Measurements from ENCODE around the gene BTBD8. TPM values are rescaled to one million over a fixed set of nuclear protein-coding genes. Genes with fewer than 3 reads are reported as not detected.

The BTBD8 gene
- total and polyA plus RNA-seq, 10 donors: 0.52 to 6.9 (median 3.9) TPM

DNA sequence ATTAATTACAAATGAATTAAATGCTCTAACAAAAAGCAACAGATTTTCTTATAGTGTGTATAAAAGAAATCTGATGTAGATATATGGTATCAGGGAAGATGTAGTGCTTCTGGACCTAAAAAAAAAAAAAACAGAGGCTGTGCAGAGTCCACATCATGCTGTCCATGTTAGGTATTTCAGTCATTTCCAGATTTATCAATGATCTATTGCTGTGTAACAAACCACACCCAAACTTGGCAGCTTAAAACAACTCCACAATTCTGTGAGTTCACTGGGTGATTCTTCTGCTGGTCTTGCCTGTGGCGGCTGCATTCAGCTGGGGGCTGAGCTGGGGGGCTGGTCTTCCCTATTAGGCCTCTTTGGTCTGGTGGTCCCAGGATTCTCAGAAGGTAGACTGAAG lies 85.2 kb downstream of the BTBD8 start:
- H3K27me3 ChIP-seq (replicated peaks in 1 of 7): no peaks in the 10 kb centered on the region
- 79 to 100% (median 91%) methylated on average over 1 of the region's 1 CpG for WGBS, 5 donors

DNA sequence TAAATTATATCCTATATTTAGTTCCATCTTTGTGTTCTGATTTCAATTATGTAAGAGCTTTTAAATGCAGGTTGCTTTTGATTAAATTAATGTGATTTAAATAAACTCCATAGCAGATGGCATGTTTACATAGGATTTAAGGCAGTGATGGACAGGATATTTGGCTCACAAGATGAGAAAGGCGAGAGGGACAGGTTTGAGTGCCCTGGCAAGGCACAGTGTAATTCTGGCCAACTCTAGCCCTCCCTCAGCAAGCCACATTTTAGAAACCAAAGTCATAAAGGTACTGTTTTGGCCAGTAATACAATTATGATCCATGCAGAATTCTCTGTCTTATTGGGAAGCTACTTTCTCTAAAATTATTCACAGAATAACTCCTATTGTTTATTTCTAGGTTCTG lies 87.0 kb downstream of the BTBD8 start:
- 83 to 100% (median 94%) methylated on average over 1 of the region's 1 CpG for WGBS, 5 donors
- TF ChIP-seq POLR2AphosphoS5 (IDR thresholded peaks at IDR 0.05) (no peak), POLR2A (IDR thresholded peaks at IDR 0.05) (no peak)
- TF ChIP-seq, protein P1, sequence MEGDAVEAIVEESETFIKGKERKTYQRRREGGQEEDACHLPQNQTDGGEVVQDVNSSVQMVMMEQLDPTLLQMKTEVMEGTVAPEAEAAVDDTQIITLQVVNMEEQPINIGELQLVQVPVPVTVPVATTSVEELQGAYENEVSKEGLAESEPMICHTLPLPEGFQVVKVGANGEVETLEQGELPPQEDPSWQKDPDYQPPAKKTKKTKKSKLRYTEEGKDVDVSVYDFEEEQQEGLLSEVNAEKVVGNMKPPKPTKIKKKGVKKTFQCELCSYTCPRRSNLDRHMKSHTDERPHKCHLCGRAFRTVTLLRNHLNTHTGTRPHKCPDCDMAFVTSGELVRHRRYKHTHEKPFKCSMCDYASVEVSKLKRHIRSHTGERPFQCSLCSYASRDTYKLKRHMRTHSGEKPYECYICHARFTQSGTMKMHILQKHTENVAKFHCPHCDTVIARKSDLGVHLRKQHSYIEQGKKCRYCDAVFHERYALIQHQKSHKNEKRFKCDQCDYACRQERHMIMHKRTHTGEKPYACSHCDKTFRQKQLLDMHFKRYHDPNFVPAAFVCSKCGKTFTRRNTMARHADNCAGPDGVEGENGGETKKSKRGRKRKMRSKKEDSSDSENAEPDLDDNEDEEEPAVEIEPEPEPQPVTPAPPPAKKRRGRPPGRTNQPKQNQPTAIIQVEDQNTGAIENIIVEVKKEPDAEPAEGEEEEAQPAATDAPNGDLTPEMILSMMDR (IDR thresholded peaks at IDR 0.05 in 8 of 11, conservative IDR thresholded peaks at IDR 0.05 in 3 of 11): no peak
- H3K4me1 ChIP-seq: no peaks in the 10 kb centered on the region
- peaks cover 0 to 15% (median 0%) of the 10 kb centered on the region in 6 donors for H3K36me3 ChIP-seq
- no peak for DNase-seq
- H3K27ac ChIP-seq: no peak overlapping the region
- intact Hi-C loops (cut with DNase I; ENCODE audit: low total_unique reads): no loop called here
- H3K27me3 ChIP-seq (replicated peaks in 1 of 7): no peaks in the 10 kb centered on the region
- H3K9me3 ChIP-seq: no peaks in the 10 kb centered on the region
- H3K4me3 ChIP-seq: no peak overlapping the region

More for the DNA sequence above, 85.2 kb downstream of the BTBD8 start:
- H3K4me1 ChIP-seq: no peaks in the 10 kb centered on the region
- H3K36me3 ChIP-seq: peaks cover 0 to 18% (median 0%) of the 10 kb centered on the region in 6 donors
- no peak for DNase-seq
- no peak overlapping the region for H3K27ac ChIP-seq
- intact Hi-C loops (cut with DNase I; ENCODE audit: low total_unique reads): no loop called here
- no peak overlapping the region for H3K4me3 ChIP-seq
- H3K9me3 ChIP-seq: peaks cover 0 to 10% (median 7%) of the 10 kb centered on the region in 8 donors
- TF ChIP-seq POLR2AphosphoS5 (IDR thresholded peaks at IDR 0.05) (no peak), POLR2A (IDR thresholded peaks at IDR 0.05) (no peak)
- TF ChIP-seq, protein P1 (IDR thresholded peaks at IDR 0.05 in 8 of 11, conservative IDR thresholded peaks at IDR 0.05 in 3 of 11): no peak

DNA sequence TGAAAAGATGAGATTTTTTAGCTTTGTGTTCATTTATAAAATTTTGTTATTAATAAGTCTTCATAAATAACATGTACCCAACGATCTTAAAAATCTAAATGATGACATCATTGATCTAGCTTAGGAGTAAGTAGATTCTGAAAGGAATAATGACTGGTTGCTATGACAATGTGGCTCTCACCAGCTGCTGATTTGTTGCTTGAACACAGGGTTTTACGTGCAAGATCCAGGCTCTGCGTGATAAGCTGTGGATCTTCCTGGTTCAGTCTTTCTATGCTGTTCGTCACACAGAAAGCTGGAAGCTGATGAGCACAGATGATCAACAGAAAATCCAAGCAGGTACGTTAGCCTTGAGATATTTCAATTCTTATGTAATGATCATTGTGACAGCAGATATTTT lies 88.5 kb downstream of the BTBD8 start:
- WGBS, 5 donors: 84 to 93% (median 89%) methylated on average over 5 of the region's 5 CpGs
- no peak for DNase-seq
- H3K9me3 ChIP-seq: no peaks in the 10 kb centered on the region
- no peak overlapping the region for H3K27ac ChIP-seq
- intact Hi-C loops (cut with DNase I; ENCODE audit: low total_unique reads): no loop called here
- TF ChIP-seq, protein P1 (IDR thresholded peaks at IDR 0.05 in 8 of 11, conservative IDR thresholded peaks at IDR 0.05 in 3 of 11): no peak
- H3K27me3 ChIP-seq (replicated peaks in 1 of 7): no peaks in the 10 kb centered on the region
- H3K4me3 ChIP-seq: no peak overlapping the region
- no peaks in the 10 kb centered on the region for H3K4me1 ChIP-seq
- peaks cover 0 to 16% (median 0%) of the 10 kb centered on the region in 6 donors for H3K36me3 ChIP-seq

DNA sequence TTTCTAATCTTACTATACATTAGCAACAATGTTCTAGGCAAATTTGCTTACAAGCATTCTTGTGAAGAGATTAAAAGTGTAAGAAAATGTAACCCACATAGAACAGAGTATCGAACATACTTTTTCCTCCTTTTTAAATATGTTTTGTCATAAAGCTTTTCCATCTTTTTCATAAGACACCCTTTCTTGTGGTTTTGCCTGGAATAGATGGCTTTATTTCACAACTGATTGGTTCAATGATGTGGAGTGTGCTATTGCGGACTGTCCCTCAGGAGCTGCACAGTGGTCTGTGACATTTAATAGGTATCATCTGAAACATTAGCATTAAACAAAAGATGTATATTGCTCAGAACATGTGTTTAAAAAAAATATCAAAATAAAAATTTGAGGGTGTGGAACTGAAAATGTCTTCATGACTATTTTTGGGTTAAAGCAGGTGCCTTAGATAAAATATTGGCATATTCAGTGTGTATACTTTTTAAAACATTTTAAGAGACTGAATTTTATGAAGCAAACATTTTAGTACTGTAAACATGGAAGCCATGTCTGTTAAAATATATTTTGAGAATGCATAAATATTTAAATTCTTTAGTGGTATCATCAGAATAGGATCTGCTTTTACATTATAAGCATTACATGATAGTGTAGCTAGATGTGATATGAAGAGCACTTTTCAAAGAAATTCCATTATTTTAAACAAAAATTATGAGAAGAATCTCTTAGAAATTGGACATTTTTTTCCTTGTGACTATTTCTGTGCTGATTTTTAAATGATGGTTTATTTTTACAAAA lies 89.3 kb downstream of the BTBD8 start:
- WGBS, 5 donors: 94 to 99% (median 96%) methylated on average over 2 of the region's 2 CpGs
- DNase-seq: no peak
- intact Hi-C loops (cut with DNase I; ENCODE audit: low total_unique reads): no loop called here

More for the DNA sequence above, 89.3 kb downstream of the BTBD8 start:
- no peak for TF ChIP-seq POLR2A (IDR thresholded peaks at IDR 0.05)
- TF ChIP-seq, protein P1 (IDR thresholded peaks at IDR 0.05 in 8 of 11, conservative IDR thresholded peaks at IDR 0.05 in 3 of 11): no peak
- TF ChIP-seq POLR2AphosphoS5 (IDR thresholded peaks at IDR 0.05): no peak
- H3K27me3 ChIP-seq (replicated peaks in 1 of 7): no peaks in the 10 kb centered on the region
- no peaks in the 10 kb centered on the region for H3K9me3 ChIP-seq
- peaks cover 0 to 16% (median 0%) of the 10 kb centered on the region in 6 donors for H3K36me3 ChIP-seq
- H3K4me3 ChIP-seq: no peak overlapping the region
- no peaks in the 10 kb centered on the region for H3K4me1 ChIP-seq
- no peak overlapping the region for H3K27ac ChIP-seq

Measured in spleen (tissue), 11 donors.